Loucy (cell line): Measurements from ENCODE around the gene SP6.

Source experiments
- H2AFZ ChIP-seq: fragments of 200-600 bp; sonication (generic); 2 replicates; pipeline ENCODE4 v1.6.0; 2016; ENCODE audit warnings: antibody characterized with exemption, mild to moderate bottlenecking, low read length, moderate library complexity
- H3F3A ChIP-seq: fragments of 200-600 bp; 2 replicates; pipeline ENCODE4 v1.6.0; 2016; ENCODE audit warnings: antibody characterized with exemption, low read depth, mild to moderate bottlenecking
- H3K27me3 ChIP-seq: fragments of 200-600 bp; sonication (generic); 2 replicates; pipeline ENCODE4 v1.6.1; 2014; ENCODE audit warnings: low read length, mild to moderate bottlenecking; ENCODE audit not compliant: insufficient read depth, poor library complexity, severe bottlenecking
- H3K36me3 ChIP-seq: fragments of 200-600 bp; sonication (generic); 2 replicates; pipeline ENCODE4 v1.6.1; 2016; ENCODE audit warnings: low read length; ENCODE audit not compliant: insufficient read depth
- H3K4me1 ChIP-seq: fragments of 200-600 bp; sonication (generic); 2 replicates; pipeline ENCODE4 v1.5.1; 2014; ENCODE audit warnings: low read length, mild to moderate bottlenecking; ENCODE audit not compliant: insufficient read depth, poor library complexity, severe bottlenecking
- H3K4me2 ChIP-seq: fragments of 200-600 bp; sonication (generic); 2 replicates; pipeline ENCODE4 v1.6.0; 2014; ENCODE audit warnings: antibody characterized with exemption, low read length, low read depth, mild to moderate bottlenecking; ENCODE audit not compliant: poor library complexity, severe bottlenecking
- H3K4me3 ChIP-seq: fragments of 200-600 bp; sonication (generic); 2 replicates; pipeline ENCODE4 v1.5.1; 2014; ENCODE audit warnings: low read length, mild to moderate bottlenecking, mixed read lengths; ENCODE audit not compliant: poor library complexity, severe bottlenecking
- H3K79me2 ChIP-seq: fragments of 200-600 bp; sonication (generic); 2 replicates; pipeline ENCODE4 v1.6.1; 2014; ENCODE audit warnings: low read length; ENCODE audit not compliant: insufficient read depth
- H3K9ac ChIP-seq: fragments of 200-600 bp; sonication (generic); 2 replicates; pipeline ENCODE4 v1.6.0; 2014; ENCODE audit warnings: mild to moderate bottlenecking, low read depth, low read length, moderate library complexity; ENCODE audit not compliant: poor library complexity, severe bottlenecking
- H3K9me2 ChIP-seq: fragments of 200-600 bp; sonication (generic); replicated peaks from 2 replicates; pipeline ENCODE4 v1.6.1; 2016; ENCODE audit warnings: low read depth, low read length, mixed read lengths
- H3K9me3 ChIP-seq: fragments of 200-600 bp; sonication (generic); 2 replicates; pipeline ENCODE4 v1.6.1; 2014; ENCODE audit warnings: mild to moderate bottlenecking, antibody characterized with exemption, low read length, low read depth; ENCODE audit not compliant: insufficient read depth
- H4K20me1 ChIP-seq: fragments of 200-600 bp; sonication (generic); 2 replicates; pipeline ENCODE4 v1.6.0; 2014; ENCODE audit warnings: antibody characterized with exemption, low read length, mild to moderate bottlenecking; ENCODE audit not compliant: insufficient read depth, poor library complexity, severe bottlenecking
- CTCF ChIP-seq: fragments of 200-600 bp; sonication (generic); conservative IDR thresholded peaks from 2 replicates; pipeline ENCODE4 v1.5.1; 2014; ENCODE audit warnings: mild to moderate bottlenecking, antibody characterized with exemption, low read length
- EZH2phosphoT487 ChIP-seq: fragments of 200-600 bp; IDR thresholded peaks from 2 replicates; pipeline ENCODE4 v1.6.1; 2018; ENCODE audit warnings: antibody characterized with exemption, mild to moderate bottlenecking, moderate library complexity, borderline replicate concordance

SP6 gene

GRCh38 chr17:47829870-47830269 lies 21.1 kb downstream of the SP6 start:
- H3K79me2 ChIP-seq: peaks cover 28% of the 10 kb centered on the region
- H3K9ac ChIP-seq: peak overlapping the region; percentile 82
- peaks cover 16% of the 10 kb centered on the region for H3K4me1 ChIP-seq
- peak overlapping the region; percentile 89 for H3K4me3 ChIP-seq
- no peaks in the 10 kb centered on the region for H3K9me3 ChIP-seq
- no peaks in the 10 kb centered on the region for H3F3A ChIP-seq
- peaks cover 9% of the 10 kb centered on the region for H4K20me1 ChIP-seq
- H3K36me3 ChIP-seq: peaks cover 14% of the 10 kb centered on the region; the same call in 1 of the 2 replicates
- TF ChIP-seq EZH2phosphoT487: no peak
- no peak for TF ChIP-seq CTCF
- H3K4me2 ChIP-seq: peak overlapping the region; percentile 86
- H3K27me3 ChIP-seq: no peaks in the 10 kb centered on the region
- no peak overlapping the region for H2AFZ ChIP-seq
- no peaks in the 10 kb centered on the region for H3K9me2 ChIP-seq

GRCh38 chr17:47823519-47823918 lies 27.4 kb downstream of the SP6 start:
- H3F3A ChIP-seq: no peaks in the 10 kb centered on the region
- no peak overlapping the region for H3K9ac ChIP-seq
- H3K4me2 ChIP-seq: no peak overlapping the region
- H3K9me3 ChIP-seq: no peaks in the 10 kb centered on the region
- H4K20me1 ChIP-seq: peaks cover 5% of the 10 kb centered on the region
- TF ChIP-seq CTCF (no peak), EZH2phosphoT487 (no peak)
- no peaks in the 10 kb centered on the region for H3K9me2 ChIP-seq
- H3K79me2 ChIP-seq: peaks cover 15% of the 10 kb centered on the region; the same call in 1 of the 2 replicates
- no peak overlapping the region for H2AFZ ChIP-seq
- H3K4me3 ChIP-seq: no peak overlapping the region
- H3K4me1 ChIP-seq: peaks cover 16% of the 10 kb centered on the region
- H3K36me3 ChIP-seq: peaks cover 25% of the 10 kb centered on the region; the same call in 1 of the 2 replicates
- no peaks in the 10 kb centered on the region for H3K27me3 ChIP-seq

- Histone ChIP-seq H3K9me2 (no peaks in the 10 kb centered on the region), H2AFZ (no peak overlapping the region), H3K9me3 (no peaks in the 10 kb centered on the region), H3K79me2 (peaks cover 12% of the 10 kb centered on the region; the same call in 1 of the 2 replicates), H3K27me3 (no peaks in the 10 kb centered on the region), H3K36me3 (peaks cover 25% of the 10 kb centered on the region; the same call in 1 of the 2 replicates), H3F3A (no peaks in the 10 kb centered on the region), H4K20me1 (peaks cover 5% of the 10 kb centered on the region), H3K4me2 (no peak overlapping the region), H3K4me3 (no peak overlapping the region), H3K4me1 (peaks cover 16% of the 10 kb centered on the region), H3K9ac (no peak overlapping the region)
- no peak for TF ChIP-seq CTCF
- TF ChIP-seq EZH2phosphoT487: no peak
These were observed 28.2 kb downstream of the SP6 start for GRCh38 chr17:47822785-47823184.
